ENCODE data around the gene NDUFS5. TPM values are rescaled to one million over a fixed set of nuclear protein-coding genes. Genes with fewer than 3 reads are reported as not detected.
A peak's percentile ranks its signal among the peaks of the same experiment; 100 is the strongest.
"Not testable (repeated sequence)": the region's sequence is repeated elsewhere in the genome, so short reads cannot be mapped to it uniquely, and the experiment has no call there.

NDUFS5 gene
- total RNA-seq, 1 donor from 2014 or later, result 510 TPM

- no peak for DNase-seq (ENCODE audit: low read depth)
These were observed 9.5 kb upstream of the NDUFS5 start for GRCh38 chr1:39016604-39017171.

GRCh38 chr1:39017266-39017665 lies 8.9 kb upstream of the NDUFS5 start:
- no peak for DNase-seq (ENCODE audit: low read depth)

DNA sequence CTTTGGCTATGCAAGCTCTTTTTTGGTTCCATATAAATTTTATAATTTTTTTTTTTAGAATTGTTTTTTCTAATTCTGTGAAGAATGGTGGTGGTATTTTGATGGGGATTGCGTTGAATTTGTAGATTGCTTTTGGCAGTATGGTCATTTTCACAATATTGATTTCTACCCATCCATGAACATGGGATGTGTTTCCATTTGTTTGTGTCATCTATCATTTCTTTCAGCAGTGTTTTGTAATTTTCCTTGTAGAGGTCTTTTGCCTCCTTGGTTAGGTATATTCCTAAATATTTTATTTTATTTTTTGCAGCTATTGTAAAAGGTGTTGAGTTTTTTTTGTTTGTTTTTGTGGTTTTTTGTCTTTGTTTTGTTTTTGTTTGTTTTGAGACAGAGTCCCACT lies 5.7 kb upstream of the NDUFS5 start:
- DNase-seq (ENCODE audit: low read depth), result not testable (repeated sequence)

DNA sequence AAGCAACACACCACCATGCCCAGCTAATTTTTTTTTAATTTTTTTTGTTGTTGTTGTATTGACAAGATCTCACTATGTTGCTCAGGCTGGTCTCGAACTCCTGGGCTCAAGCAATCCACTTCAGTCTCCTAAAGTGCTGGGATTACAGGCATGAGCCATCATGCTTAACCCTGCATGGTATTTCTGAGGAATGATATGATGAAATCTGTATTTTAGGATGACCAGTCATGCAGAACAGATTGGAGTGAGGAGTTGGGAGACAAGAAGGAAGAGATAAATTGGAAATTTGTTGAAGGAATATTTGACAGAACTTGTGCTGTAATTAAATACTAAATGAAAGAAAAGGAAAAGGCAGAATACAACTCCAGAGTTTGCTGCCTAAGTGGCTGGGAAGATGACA lies 4.7 kb upstream of the NDUFS5 start:
- no peak for DNase-seq (ENCODE audit: low read depth)

GRCh38 chr1:39023140-39023539 lies 3.0 kb upstream of the NDUFS5 start:
- no peak for DNase-seq (ENCODE audit: low read depth)

GRCh38 chr1:39026866-39027507 lies 837 bp downstream of the NDUFS5 start:
- DNase-seq (ENCODE audit: low read depth), result no peak

- DNase-seq (ENCODE audit: low read depth), result no peak
These were observed 8.0 kb downstream of the NDUFS5 start for GRCh38 chr1:39034114-39034654.

DNA sequence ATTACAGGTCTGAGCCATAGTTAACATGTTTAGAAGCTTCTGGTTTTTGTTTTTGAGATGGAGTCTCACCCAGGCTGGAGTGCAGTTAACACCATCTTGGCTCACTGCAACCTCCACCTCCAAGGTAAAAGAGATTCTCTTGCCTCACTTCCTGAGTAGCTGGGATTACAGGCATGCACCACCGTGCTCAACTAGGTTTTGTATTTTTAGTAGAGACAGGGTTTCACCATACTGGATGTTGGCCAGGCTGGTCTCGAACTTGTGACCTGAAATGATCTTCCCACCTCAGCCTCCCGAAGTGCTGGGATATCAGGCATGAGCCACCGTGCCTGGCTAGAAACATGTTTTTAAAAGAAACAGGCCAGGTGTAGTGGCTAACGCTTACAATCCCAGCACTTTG lies 10.5 kb downstream of the NDUFS5 start:
- no peak for DNase-seq (ENCODE audit: low read depth)

DNA sequence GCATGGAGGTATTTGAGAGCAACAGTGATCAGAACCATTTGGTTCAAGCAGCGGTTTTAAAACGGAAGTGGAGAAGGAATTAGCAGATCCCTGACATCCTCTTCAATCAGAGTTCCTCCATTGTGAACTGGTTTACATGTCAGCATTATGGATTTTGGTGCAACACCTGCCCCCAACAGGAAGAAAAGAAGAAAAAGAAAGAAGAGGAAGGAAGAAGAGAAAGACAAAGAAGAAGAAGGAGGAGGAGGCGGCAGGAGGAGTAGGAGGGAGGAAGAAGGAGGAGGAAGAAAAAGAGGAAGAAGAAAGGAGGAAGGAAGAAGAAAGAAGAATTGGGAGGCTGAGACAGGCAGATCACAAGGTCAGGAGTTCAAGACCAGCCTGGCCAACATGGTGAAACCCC lies 17.4 kb downstream of the NDUFS5 start:
- no peak for DNase-seq (ENCODE audit: low read depth)

DNA sequence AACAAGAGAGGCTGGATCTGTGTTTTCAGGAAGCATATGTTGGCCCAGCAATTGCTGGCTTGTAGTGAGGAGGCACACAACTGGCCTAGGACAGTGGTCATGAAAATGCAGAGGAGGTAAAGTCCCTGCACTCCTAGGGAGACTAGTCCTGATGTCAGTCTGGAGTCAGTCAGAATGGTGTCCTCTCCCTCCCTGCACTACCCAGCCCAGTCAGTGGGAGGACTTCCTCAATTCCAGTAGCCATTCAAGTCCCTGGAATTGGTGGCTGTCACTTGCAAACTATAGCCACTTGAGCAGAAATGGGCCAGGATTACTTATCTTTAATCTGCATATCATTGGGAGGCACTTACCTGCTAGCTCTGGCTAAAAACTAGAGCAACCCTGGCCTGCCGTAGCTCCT lies 18.6 kb downstream of the NDUFS5 start:
- no peak for DNase-seq (ENCODE audit: low read depth)

DNA sequence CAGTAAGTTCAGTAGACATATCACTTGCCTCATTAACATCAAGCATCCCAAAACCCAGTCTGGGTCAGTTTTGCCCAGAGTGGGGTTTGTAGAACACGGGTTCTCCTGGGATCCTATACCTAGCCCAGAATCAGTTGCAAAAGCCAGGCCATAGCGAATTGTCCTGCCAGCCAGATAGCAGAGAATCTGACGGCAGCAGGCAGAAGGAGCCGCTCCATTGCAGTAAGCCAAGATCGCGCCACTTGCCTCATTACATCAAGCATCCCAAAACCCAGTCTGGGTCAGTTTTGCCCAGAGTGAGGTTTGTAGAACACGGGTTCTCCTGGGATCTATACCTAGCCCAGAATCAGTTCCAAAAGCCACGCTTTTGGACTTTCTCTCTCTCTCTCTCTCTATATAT lies 19.1 kb downstream of the NDUFS5 start:
- no peak for DNase-seq (ENCODE audit: low read depth)

DNA sequence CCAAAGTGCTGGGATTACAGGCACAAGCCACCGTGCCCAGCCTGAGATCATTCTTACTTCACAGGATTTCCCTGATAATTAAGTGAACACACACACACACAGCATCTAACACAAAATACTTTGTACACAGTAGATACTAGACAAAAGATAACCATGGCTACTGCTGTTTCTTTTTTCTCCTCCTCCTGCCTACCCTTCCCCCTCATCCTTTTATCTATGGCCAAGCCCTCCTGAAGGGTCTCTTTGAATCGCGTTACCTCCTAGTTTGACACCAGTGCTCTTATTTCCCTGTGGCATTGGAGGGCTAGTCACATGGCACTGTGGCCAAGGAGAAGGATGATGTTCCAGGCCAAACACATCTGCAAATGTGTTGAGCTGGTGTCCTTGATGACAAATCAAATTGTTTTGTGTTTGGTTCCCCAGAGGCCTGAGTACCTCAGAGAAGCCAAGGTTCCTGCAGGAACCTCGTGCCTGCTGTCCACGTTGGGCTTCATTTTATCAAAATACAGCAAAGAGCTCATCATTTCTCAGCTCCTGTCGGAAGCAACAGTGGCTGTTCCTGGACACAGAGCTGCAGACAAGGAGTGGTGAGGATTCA lies 20.6 kb downstream of the NDUFS5 start:
- DNase-seq (ENCODE audit: low read depth), result no peak

- peak; percentile 94 for DNase-seq (ENCODE audit: low read depth)
These were observed 21.5 kb downstream of the NDUFS5 start for GRCh38 chr1:39047374-39048229.

GRCh38 chr1:39048745-39049370 lies 22.7 kb downstream of the NDUFS5 start:
- peak; percentile 34 for DNase-seq (ENCODE audit: low read depth)

DNA sequence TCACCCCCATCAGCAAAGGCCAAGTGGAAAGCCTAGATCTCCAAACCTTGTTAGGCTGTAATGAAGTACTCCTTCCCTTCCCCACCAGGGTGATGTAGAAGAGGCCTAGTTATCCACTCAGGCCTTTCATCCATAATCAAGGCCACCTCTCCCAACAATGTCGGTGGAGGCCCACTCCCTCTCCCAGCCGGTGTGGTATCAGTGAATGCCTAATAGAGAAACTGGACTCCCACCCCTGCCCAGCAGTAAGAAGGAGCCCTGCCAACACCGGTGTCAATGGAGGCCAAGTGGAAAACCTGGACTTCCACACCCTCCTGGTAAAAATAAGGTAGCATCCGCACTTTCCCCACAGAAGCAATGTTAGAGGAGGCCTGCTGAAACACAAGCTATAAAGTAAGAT lies 23.9 kb downstream of the NDUFS5 start:
- DNase-seq (ENCODE audit: low read depth), result no peak

DNA sequence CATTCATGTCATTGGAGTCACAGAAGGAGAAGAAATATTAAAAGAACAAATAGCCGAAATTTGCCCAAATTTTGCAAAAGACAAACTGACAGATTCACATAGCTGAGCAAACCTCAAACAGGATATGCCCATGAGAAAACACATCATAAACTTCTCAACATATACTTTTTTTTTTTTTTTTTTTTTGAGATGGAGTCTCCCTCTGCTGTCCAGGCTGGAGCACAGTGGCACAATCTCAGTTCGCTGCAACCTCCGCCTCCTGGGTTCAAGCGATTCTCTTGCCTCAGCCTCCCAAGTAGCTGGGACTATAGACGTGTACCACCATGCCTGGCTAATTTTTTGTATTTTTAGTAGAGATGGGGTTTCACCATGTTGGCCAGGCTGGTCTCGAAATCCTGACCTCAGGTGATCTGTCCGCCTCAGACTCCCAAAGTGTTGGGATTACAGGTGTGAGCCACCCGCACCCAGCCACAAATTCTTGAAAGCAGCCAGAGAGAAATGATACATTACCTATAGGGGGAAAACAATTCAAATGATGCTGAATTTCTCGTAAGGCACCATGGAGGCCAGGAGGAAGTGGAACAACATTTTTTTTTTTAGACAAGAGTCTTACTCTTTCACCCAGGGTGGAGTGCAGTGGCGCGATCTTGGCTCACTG lies 25.2 kb downstream of the NDUFS5 start:
- not testable (repeated sequence) for DNase-seq (ENCODE audit: low read depth)

DNA sequence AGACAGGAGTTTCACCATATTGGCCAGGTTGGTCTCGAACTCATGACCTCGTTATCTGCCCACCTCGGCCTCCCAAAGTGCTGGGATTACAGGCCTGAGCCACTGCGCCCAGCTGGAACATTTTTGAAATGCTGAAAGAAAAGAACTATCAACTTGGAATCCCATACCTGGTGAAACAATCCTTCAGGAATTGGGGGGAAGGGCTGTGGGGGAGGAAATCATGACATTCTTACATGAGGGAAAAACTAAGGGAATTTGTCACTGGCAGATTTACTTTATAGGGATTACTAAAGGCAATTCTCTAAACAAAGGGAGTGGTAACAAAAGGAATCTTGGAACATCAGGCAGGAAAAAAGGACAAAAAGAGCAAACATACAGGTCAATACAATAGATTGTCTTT lies 25.8 kb downstream of the NDUFS5 start:
- DNase-seq (ENCODE audit: low read depth), result no peak

GRCh38 chr1:39055213-39055710 lies 29.1 kb downstream of the NDUFS5 start:
- DNase-seq (ENCODE audit: low read depth), result not testable (repeated sequence)

DNA sequence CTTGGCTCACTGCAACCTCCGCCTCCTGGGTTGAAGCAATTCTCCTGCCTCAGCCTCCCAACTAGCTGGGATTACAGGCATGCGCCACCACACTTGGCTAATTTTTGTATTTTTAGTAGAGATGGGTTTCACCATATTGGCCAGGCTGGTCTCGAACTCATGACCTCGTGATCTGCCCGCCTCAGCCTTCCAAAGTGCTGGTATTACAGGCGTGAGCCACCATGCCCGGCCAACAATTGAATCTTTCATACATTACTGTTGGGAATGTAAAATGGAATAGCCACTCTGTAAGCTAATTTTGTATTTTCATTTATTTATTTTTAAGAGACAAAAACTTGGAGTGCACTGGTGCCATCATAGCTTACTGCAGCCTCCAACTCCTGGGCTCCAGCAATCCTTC lies 35.4 kb downstream of the NDUFS5 start:
- not testable (repeated sequence) for DNase-seq (ENCODE audit: low read depth)

DNA sequence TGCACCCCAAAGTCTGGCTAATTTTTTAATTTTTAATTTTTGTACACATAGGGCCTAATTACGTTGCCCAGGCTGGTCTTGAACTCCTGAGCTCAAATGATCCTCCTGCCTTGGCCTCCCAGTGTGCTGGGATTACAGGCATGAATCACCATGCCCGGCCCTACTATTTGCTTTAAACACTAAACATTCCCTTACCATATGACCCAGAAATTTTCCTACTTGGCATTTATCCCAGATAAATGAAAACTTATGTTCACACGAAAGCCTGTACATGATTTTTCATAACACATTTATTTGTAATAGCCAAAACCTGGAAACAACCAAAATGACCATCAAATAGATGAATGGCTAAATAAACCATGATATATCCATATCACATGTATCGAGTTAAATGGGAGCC lies 35.8 kb downstream of the NDUFS5 start:
- DNase-seq (ENCODE audit: low read depth), result no peak

- no peak for DNase-seq (ENCODE audit: low read depth)
These were observed 37.0 kb downstream of the NDUFS5 start for GRCh38 chr1:39063191-39063590.

All from renal cortical epithelial cell (primary cell).